HG03097 (cell line): ENCODE results near the gene CYP39A1.

ENCODE experiments used
- ATAC-seq: cut with Tn5 transposase; IDR thresholded peaks from one replicate; pipeline ENCODE4 v1.9.1; 2021; ENCODE audit not compliant: unreplicated experiment, low FRiP score

The CYP39A1 gene, protein sequence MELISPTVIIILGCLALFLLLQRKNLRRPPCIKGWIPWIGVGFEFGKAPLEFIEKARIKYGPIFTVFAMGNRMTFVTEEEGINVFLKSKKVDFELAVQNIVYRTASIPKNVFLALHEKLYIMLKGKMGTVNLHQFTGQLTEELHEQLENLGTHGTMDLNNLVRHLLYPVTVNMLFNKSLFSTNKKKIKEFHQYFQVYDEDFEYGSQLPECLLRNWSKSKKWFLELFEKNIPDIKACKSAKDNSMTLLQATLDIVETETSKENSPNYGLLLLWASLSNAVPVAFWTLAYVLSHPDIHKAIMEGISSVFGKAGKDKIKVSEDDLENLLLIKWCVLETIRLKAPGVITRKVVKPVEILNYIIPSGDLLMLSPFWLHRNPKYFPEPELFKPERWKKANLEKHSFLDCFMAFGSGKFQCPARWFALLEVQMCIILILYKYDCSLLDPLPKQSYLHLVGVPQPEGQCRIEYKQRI

DNA sequence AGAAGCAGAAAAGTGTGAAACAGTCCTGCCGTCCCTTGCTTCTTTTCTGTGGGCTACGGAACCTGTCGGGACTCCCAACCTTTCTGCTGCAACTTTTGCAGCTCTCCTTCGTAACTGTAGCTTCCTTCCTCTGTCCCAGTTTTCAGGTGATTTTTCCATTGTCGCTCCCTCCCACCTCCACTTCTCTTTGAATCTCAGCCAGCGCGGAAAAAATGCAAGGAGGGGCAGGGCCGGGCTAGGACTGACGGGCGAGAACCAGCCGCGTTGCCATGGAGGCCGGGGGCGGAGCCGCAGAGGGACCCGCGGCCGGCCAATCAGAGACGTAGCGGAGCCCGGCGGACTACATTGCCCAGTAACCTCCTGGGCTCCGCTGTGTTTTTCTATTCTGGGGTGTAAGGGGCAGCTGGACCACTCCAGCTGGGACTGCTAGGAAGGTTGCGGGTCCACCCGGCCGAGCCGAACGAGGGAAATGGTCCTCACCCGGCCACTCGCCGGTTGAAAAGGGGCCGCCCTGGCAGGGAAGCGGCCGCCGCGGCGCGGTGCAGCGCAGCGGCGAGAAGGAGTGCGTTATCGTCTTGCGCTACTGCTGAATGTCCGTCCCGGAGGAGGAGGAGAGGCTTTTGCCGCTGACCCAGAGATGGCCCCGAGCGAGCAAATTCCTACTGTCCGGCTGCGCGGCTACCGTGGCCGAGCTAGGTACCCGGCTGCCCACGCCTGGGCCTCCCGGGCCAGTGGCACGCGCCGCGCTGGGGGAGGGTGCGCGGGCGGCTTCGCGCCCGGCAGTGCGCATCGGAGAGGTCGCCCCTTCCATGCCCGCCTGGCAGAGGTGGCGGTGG, at the start of gene CYP39A1, which contains the start of gene SLC25A27:
Gene CYP39A1 (minus strand): TSS at position 216 of the 836 bp plus-strand sequence. CDS start 236 bp downstream, outside the sequence.
Gene SLC25A27 (plus strand): TSS at position 373 of the 836 bp plus-strand sequence. CDS start 218 bp downstream, at position 591.
- ATAC-seq, result peak; percentile 100

GRCh38 chr6:46699970-46700369, 47.4 kb upstream of the CYP39A1 start:
- no peak for ATAC-seq

- no peak for ATAC-seq
Observed at GRCh38 chr6:46690911-46691451, 38.4 kb upstream of the CYP39A1 start.

- no peak for ATAC-seq
Observed at GRCh38 chr6:46690141-46690755, 37.6 kb upstream of the CYP39A1 start.

DNA sequence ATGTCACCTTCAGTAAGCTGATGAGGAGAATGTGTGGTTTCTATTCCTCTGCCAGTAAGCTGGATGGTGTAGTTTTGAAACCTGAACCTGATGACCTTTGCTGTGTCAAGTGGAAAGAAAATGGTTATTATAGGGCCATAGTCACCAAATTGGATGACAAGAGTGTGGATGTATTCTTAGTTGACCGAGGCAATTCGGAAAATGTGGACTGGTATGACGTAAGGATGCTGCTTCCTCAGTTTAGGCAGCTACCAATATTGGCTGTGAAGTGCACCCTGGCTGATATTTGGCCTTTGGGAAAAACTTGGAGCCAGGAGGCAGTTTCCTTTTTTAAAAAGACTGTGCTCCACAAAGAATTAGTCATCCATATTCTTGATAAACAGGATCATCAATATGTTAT, 37.0 kb upstream of the CYP39A1 start:
- ATAC-seq, result no peak

DNA sequence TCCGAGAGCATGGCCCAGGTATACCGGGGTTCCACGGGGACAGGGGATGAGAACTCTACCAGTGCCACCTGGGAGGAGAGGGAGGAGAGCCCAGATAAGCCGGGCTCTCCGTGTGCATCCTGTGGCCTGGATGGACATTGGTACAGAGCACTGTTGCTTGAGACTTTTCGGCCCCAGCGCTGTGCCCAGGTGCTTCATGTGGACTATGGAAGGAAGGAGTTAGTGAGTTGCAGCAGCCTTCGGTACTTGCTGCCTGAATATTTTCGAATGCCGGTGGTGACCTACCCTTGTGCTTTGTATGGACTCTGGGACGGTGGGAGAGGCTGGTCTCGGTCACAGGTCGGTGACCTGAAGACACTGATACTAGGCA, 36.3 kb upstream of the CYP39A1 start:
- ATAC-seq, result no peak

DNA sequence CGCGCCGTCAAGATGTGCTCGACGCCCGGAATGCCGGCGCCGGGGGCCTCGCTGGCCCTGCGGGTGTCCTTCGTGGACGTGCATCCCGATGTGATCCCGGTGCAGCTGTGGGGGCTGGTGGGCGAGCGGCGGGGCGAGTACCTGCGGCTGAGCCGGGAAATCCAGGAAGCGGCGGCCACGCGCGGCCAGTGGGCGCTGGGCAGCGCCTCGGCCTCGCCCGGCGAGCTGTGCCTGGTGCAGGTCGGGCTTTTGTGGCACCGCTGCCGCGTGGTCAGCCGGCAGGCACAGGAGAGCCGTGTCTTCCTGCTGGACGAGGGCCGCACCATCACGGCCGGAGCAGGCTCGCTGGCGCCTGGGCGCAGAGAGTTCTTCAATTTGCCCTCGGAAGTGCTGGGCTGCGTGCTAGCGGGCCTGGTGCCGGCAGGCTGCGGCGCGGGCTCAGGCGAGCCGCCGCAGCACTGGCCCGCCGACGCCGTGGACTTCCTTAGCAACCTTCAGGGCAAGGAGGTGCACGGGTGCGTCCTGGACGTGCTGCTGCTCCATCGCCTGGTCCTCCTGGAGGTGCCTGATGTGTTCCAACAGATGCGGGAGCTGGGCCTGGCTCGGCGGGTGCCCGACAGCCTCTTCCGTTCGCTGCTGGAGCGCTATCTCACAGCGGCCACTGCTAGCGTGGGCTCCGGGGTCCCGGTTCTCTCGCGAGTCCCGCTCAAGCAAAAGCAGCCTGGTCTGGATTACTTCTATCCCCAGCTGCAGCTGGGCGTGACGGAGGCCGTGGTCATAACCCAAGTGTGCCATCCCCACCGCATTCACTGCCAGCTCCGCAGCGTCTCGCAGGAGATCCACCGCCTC, 35.7 kb upstream of the CYP39A1 start:
- no peak for ATAC-seq

GRCh38 chr6:46687619-46688097, 35.0 kb upstream of the CYP39A1 start, which contains the start of gene TDRD6:
Gene TDRD6 (plus strand): TSS chr6:46687885. CDS start chr6:46688129, 244 bp downstream.
- ATAC-seq, result no peak

DNA sequence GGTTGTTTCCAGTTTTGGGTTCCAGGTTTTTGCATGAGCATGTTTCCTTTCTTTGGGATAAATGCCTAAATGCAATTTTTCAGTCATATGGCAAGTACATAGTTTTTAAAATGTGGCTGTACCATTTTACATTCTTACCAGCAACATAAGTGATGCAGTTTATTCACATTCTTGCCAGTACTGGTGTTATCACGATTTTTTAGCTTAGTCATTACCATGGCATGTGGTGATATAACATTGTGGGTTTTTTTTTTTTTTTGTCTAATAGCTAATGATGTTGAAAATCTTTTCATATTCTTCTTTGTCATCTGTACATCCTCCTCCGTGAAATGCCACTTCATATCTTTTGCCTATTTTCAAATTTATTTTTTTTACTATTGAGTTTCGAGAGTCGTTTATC, 32.2 kb upstream of the CYP39A1 start:
- no peak for ATAC-seq

- ATAC-seq, result no peak
Observed at GRCh38 chr6:46677314-46677654, 24.7 kb upstream of the CYP39A1 start.

GRCh38 chr6:46676604-46677313, 24.1 kb upstream of the CYP39A1 start:
- no peak for ATAC-seq

GRCh38 chr6:46674410-46674809, 21.8 kb upstream of the CYP39A1 start:
- ATAC-seq, result no peak

GRCh38 chr6:46667377-46667776, 14.8 kb upstream of the CYP39A1 start:
- ATAC-seq, result no peak

DNA sequence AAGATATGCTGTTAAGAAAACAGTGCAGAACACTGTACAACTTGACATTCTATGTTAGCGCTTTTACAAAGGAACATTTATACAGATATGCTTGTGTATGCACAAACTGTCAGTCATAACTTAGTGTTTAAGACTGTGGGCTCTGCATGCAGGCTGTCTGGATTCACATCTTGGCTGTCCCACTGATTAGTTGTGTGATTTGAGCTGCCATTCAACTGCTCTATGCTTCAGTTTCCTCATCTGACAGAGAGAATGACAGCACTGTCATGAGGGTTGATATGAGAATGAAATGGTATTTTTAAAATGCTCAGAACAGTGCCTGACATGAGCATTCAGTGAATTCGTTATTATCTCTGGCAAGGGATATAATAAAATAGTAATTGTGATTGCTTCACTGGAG, 8.9 kb upstream of the CYP39A1 start:
- ATAC-seq, result no peak

DNA sequence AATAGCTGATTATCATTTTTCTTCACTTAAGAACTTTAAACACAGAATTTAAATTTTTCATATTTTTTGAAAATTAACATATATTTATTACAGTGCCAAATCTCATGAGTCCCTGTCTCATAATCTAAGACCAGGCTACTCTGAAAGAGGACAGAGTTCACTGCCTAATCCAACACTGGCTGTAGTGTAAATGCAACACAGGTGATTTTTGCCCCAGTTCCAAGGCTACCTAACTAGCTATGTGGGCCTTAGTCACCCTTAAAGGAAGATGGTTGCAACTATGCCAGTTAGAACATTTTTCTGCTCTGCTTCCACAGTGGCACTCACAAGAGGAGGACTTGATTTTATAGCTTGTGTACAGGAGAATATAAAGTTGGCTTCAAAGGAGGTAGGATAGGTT, 5.0 kb upstream of the CYP39A1 start:
- no peak for ATAC-seq

DNA sequence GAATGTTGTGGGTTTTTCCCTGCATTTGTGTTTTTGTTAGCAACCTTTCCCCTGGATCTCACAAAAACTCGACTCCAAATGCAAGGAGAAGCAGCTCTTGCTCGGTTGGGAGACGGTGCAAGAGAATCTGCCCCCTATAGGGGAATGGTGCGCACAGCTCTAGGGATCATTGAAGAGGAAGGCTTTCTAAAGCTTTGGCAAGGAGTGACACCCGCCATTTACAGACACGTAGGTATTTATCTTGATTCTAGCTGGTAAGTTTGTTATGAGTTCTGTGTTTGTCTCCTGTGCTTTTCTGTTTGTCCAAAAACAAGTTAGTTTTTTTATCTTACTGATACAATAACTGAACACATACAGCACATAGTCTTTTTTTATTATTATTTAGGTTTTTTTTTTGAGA, 3.2 kb upstream of the CYP39A1 start:
- ATAC-seq, result no peak

GRCh38 chr6:46653439-46654195, 999 bp upstream of the CYP39A1 start:
- no peak for ATAC-seq

DNA sequence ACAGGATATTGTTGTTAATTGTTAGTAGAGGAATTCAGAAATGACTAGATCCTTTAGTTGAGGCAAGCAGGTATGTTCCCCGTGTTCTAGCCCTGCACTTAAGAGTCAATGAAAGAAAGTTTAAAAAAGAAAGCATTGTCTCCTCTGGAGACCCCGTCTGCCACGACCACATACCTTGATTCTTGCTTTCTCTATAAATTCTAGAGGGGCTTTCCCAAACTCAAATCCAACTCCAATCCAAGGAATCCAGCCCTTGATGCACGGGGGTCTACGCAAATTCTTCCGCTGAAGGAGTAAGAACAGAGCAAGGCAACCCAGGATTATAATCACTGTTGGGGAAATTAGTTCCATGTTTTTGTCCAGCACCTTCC, 401 bp downstream of the CYP39A1 start:
- no peak for ATAC-seq
